DOHH2 (cell line): ENCODE data around the gene EPDR1.

Source experiments
- CTCF ChIP-seq: fragments of 200-600 bp; sonication (generic); IDR thresholded peaks from one replicate; pipeline ENCODE4 v1.5.1; 2014; ENCODE audit warnings: antibody characterized with exemption, mild to moderate bottlenecking, low read depth, low read length; ENCODE audit not compliant: poor library complexity, severe bottlenecking
- EZH2phosphoT487 ChIP-seq: fragments of 200-600 bp; sonication (generic); IDR thresholded peaks from 2 replicates; pipeline ENCODE4 v1.6.1; 2017; ENCODE audit warnings: borderline replicate concordance, mild to moderate bottlenecking, antibody characterized with exemption, low read length, moderate library complexity, mixed read lengths

- no peak for TF ChIP-seq CTCF
- no peak for TF ChIP-seq EZH2phosphoT487
Observed at GRCh38 chr7:37974711-37975110, 54.3 kb downstream of the EPDR1 start.
